T-helper 2 cell treated with Interferon-gamma antibody and Interleukin-4, amounts not matched to agents 5 μg/mL and 100 μg/mL, for 36 hours (primary cell): ENCODE results near the gene IDI1.
"Not testable (repeated sequence)": the region's sequence is repeated elsewhere in the genome, so short reads cannot be mapped to it uniquely, and the experiment has no call there.

Experiments
- DNase-seq: peaks from one replicate; pipeline ENCODE4 v3.0.0; 2021; ENCODE audit warnings: low spot score
- H3K27ac Mint-ChIP-seq: one replicate; pipeline ENCODE4 v1.8.0; 2021; ENCODE audit warnings: mild to moderate bottlenecking, mixed read lengths
- H3K27me3 Mint-ChIP-seq: one replicate; pipeline ENCODE4 v1.8.0; 2021; ENCODE audit warnings: low read depth, mixed read lengths
- H3K36me3 Mint-ChIP-seq: one replicate; pipeline ENCODE4 v1.8.0; 2021; ENCODE audit warnings: low read depth, mixed read lengths
- H3K4me1 Mint-ChIP-seq: one replicate; pipeline ENCODE4 v1.8.0; 2021; ENCODE audit warnings: low read depth, mixed read lengths
- H3K4me3 Mint-ChIP-seq: one replicate; pipeline ENCODE4 v1.8.0; 2022; ENCODE audit warnings: mild to moderate bottlenecking, moderate library complexity, mixed read lengths
- H3K9me3 Mint-ChIP-seq: one replicate; pipeline ENCODE4 v1.8.0; 2021; ENCODE audit warnings: mixed read lengths

The IDI1 gene

DNA sequence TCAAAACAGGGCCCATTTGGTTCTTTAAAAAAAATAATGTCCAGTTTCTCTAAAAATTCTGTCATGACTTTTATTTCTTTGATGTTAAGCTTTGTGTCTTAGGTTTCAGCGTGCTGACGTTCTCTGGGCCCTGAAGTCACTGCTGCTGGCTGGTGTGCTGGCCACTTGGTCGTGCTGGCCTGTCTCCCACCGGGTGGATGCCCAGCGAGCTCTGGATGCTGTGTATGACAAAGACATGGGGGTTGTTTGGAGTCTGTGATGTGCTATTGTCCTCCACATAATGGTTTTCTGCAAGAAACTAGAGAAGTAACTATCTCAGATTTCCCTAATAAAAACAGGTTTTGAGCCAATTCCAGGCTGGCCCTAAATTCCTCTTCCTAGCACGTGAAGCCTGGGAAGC is 13.7 kb downstream of the IDI1 start:
- Mint-ChIP-seq H3K9me3 (no peaks in the 10 kb centered on the region), H3K27me3 (no peaks in the 10 kb centered on the region), H3K4me1 (peaks cover 1% of the 10 kb centered on the region), H3K27ac (no peak overlapping the region), H3K4me3 (no peak overlapping the region), H3K36me3 (peaks cover 5% of the 10 kb centered on the region)
- DNase-seq = no peak

DNA sequence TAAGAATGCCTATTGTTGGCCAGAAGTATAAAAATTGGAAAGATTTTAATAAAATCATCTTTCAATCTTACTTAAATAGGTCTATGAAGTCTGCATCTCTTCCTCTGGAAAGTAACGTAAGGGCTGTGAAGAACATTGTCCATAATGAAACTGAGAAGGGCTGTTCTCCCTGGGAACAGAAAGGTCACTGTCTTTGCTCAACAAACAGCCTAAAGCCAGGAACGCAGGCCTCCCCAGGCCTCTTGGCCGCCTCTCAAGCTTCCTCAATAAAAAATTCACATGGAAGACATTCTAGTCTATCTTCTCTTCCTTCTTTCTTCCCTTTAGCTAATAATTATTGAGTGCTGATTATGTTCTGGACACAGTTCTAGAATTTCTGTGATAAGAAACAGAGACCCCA is 14.2 kb downstream of the IDI1 start:
- no peak overlapping the region for H3K27ac Mint-ChIP-seq
- peaks cover 1% of the 10 kb centered on the region for H3K4me1 Mint-ChIP-seq
- no peak overlapping the region for H3K4me3 Mint-ChIP-seq
- no peak for DNase-seq
- no peaks in the 10 kb centered on the region for H3K9me3 Mint-ChIP-seq
- H3K36me3 Mint-ChIP-seq = peaks cover 3% of the 10 kb centered on the region
- no peaks in the 10 kb centered on the region for H3K27me3 Mint-ChIP-seq

DNA sequence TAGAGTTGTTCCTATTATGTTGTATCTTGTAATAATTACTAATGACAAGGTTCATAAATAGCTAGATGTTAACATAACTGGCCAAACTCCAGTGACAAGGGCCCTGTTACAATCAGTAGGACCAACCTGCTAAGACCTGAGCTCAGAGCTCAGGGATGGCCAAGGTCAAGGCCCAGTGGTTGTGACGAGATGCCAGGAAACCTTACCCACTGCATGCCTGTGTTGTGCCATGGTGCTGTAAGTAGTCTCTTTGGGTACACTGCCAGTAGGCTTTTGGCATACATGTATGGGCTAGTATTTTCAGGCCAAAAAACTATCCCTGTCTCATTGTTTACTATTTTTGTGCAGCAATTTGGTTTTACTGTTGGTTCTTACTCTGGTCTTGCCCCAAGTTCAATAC is 15.3 kb downstream of the IDI1 start:
- peaks cover 1% of the 10 kb centered on the region for H3K4me1 Mint-ChIP-seq
- H3K4me3 Mint-ChIP-seq = no peak overlapping the region
- no peaks in the 10 kb centered on the region for H3K27me3 Mint-ChIP-seq
- peaks cover 3% of the 10 kb centered on the region for H3K36me3 Mint-ChIP-seq
- H3K9me3 Mint-ChIP-seq = no peaks in the 10 kb centered on the region
- DNase-seq = no peak
- no peak overlapping the region for H3K27ac Mint-ChIP-seq

DNA sequence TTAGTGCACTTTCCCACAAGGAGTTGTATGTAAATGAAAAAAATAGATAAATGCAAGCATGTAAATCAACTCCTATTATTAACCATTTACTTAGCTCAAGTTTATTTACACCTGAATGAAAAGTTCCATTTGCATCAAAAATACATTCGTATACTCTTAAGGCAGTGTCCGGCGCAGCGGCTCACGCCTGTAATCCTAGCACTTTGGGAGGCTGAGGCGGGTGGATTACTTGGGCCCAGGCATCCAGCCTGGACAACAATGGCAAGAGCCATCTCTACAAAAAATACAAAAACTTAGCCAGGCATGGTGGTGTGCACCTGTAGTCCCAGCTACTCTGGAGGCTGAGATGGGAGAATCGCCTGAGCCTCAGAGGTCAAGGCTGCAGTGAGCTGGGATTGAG is 19.1 kb downstream of the IDI1 start:
- H3K27me3 Mint-ChIP-seq = no peaks in the 10 kb centered on the region
- H3K9me3 Mint-ChIP-seq = no peaks in the 10 kb centered on the region
- peaks cover 2% of the 10 kb centered on the region for H3K36me3 Mint-ChIP-seq
- DNase-seq = no peak
- H3K27ac Mint-ChIP-seq = no peak overlapping the region
- no peaks in the 10 kb centered on the region for H3K4me1 Mint-ChIP-seq
- no peak overlapping the region for H3K4me3 Mint-ChIP-seq

DNA sequence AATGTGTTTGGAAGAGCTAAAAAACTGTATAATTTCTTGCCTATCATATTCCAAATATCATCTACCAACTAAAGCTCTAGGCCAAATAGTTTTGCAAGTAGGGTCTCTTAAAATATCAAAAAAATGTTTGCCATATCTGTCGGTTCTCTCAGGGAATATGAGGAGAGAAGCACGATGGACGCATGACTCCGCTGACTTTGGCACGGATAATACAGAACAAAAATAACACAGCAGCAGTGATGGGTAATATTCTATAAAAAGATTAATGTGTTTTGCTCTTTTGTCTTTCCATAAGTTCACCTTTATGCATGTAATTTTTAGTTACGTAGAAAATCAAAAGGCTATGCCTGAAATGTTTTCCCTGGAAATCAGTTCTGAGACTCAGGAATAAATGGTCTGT is 22.3 kb downstream of the IDI1 start:
- H3K27ac Mint-ChIP-seq = no peak overlapping the region
- no peaks in the 10 kb centered on the region for H3K27me3 Mint-ChIP-seq
- DNase-seq = no peak
- peaks cover 2% of the 10 kb centered on the region for H3K36me3 Mint-ChIP-seq
- no peak overlapping the region for H3K4me3 Mint-ChIP-seq
- H3K9me3 Mint-ChIP-seq = no peaks in the 10 kb centered on the region
- no peaks in the 10 kb centered on the region for H3K4me1 Mint-ChIP-seq

DNA sequence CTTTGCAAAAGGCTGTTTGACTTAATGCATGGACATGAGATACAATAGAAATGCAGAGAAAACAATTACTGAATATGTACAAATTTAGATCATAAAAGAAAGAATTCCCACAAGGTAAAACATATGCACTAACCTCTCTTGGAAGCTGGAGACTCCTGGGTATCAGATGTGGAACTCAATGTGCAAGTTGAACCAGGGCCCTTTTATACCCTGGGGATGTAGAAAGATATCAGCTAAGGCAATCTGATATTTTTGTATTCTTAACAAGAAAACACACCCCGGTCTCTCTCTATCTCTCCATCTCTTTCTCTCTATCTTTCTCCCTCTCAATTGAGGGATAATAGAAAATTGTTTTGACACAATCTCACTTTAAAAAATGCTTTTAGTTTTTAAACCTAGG is 23.2 kb downstream of the IDI1 start, which contains the start of gene IDI2:
Gene IDI2, minus strand, starts transcription at position 177 of the 400 bp plus-strand sequence. CDS start 1,136 bp downstream, outside the sequence.
- Mint-ChIP-seq H3K27ac (no peak within 1 kb of the TSS), H3K36me3 (peaks cover 3% of the 10 kb centered on the region), H3K9me3 (no peaks in the 10 kb centered on the region), H3K27me3 (no peaks in the 10 kb centered on the region), H3K4me1 (no peaks in the 10 kb centered on the region), H3K4me3 (no peak within 1 kb of the TSS)
- no peak for DNase-seq

DNA sequence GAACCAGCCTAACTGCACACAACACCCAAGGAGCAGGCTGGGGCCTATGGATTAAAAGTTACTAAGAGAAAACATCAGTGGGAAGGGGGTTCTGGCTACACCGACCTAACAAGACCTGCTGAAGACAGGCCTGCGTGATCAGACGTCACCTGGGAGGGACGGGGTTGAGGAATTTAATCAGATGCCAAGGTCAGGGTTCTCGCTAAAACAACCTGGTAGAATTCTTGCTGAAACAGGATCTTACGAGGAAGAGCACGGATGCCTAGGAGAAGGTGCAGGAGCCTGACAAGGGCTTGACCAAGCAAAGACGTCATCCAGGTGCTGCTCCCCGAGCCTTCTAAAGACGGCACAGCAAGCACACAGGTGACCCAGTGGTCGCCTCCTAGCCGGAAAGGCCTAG is 24.8 kb downstream of the IDI1 start:
- H3K4me1 Mint-ChIP-seq = no peaks in the 10 kb centered on the region
- H3K36me3 Mint-ChIP-seq = peaks cover 11% of the 10 kb centered on the region

DNA sequence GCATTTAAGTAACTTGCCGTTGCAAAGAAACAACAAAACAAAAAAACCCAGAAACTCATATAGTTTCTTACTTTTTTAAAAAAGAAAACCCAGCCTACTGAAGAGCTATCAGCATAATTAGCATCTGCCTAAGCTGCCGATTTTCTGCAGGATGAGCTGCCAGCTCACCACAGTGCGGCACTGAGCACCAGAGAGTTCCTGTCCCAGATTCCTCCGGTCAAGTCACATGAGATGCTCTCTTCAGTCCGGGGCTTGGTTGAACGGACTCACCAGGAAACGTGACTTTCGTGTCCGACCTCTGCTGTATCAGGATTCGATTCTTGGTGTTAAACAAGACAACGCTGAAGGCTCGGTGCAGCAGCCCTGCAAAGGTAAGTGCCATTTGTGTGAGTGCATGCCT is 26.5 kb downstream of the IDI1 start:
- H3K4me3 Mint-ChIP-seq = no peak overlapping the region
- no peaks in the 10 kb centered on the region for H3K27me3 Mint-ChIP-seq
- no peak overlapping the region for H3K27ac Mint-ChIP-seq
- DNase-seq = no peak
- no peaks in the 10 kb centered on the region for H3K9me3 Mint-ChIP-seq
- peaks cover 22% of the 10 kb centered on the region for H3K36me3 Mint-ChIP-seq
- no peaks in the 10 kb centered on the region for H3K4me1 Mint-ChIP-seq

More for the DNA sequence above, 24.8 kb downstream of the IDI1 start:
- Mint-ChIP-seq H3K27ac (no peak overlapping the region), H3K4me3 (no peak overlapping the region), H3K9me3 (no peaks in the 10 kb centered on the region), H3K27me3 (no peaks in the 10 kb centered on the region)
- DNase-seq = no peak

DNA sequence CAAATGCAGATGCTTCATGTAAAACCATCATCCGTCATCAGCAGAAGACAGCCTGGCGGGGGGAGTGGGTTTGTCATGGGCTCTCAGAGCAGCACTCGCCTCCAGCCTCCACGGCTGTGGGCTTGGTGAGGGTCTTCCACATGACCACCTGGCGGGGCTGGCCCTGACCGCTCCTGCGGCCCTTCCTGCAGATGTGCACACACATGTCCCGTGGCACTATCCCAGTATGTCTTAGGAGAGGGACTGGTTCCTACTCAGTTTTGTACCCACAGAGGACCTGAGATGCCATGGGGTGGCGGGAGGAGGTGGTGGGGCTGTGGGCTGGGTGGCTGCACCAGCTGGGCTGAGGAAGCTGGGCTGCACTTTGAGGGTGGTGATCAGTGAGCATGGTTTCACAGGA is 28.0 kb downstream of the IDI1 start:
- no peaks in the 10 kb centered on the region for H3K4me1 Mint-ChIP-seq
- no peaks in the 10 kb centered on the region for H3K27me3 Mint-ChIP-seq
- no peaks in the 10 kb centered on the region for H3K9me3 Mint-ChIP-seq
- DNase-seq = no peak
- peaks cover 31% of the 10 kb centered on the region for H3K36me3 Mint-ChIP-seq
- no peak overlapping the region for H3K4me3 Mint-ChIP-seq
- H3K27ac Mint-ChIP-seq = peak overlapping the region; percentile 41

DNA sequence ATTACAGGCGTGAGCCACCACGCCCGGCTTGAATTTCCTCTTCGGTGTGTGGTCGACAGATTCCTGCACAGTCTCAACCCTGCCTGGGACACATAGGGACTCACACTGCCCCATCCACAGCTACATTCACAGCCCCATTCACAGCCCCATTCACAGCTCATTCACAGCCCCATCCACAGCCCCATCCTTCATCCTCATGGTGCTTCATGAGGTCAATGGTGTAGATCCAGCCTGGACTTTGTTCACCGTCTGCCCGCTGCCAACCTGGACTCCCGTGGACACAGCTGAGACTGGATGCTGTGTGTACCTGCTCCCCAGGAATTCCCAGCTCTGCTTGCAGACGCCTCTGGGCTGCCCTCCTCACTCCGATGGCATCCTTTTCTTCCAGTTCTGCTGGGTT is 28.5 kb downstream of the IDI1 start:
- Mint-ChIP-seq H3K27me3 (no peaks in the 10 kb centered on the region), H3K4me1 (no peaks in the 10 kb centered on the region), H3K9me3 (no peaks in the 10 kb centered on the region), H3K4me3 (no peak overlapping the region), H3K27ac (no peak overlapping the region), H3K36me3 (peaks cover 33% of the 10 kb centered on the region)
- no peak for DNase-seq

DNA sequence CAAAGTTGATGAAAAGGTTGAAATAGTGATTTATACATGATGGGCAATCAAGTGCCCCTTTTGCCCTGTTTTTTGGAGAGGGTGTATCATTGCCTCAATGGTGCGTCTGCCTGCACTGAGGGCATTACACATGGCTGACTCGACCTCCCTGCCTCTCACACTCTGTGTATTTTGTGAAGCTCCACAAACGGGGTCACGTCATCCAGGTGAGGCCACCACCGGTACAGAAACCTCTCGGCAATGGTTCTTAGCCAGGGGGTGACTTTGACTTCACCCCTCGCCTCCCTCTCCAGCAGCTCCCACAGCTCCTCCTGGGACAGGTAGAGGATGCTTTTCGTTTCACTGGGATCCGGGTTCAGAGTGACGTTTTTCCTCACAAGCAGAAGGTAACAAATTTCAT is 29.6 kb downstream of the IDI1 start:
- Mint-ChIP-seq H3K9me3 (no peaks in the 10 kb centered on the region), H3K4me1 (no peaks in the 10 kb centered on the region), H3K4me3 (no peak overlapping the region), H3K36me3 (peaks cover 33% of the 10 kb centered on the region), H3K27ac (no peak overlapping the region), H3K27me3 (no peaks in the 10 kb centered on the region)
- no peak for DNase-seq

DNA sequence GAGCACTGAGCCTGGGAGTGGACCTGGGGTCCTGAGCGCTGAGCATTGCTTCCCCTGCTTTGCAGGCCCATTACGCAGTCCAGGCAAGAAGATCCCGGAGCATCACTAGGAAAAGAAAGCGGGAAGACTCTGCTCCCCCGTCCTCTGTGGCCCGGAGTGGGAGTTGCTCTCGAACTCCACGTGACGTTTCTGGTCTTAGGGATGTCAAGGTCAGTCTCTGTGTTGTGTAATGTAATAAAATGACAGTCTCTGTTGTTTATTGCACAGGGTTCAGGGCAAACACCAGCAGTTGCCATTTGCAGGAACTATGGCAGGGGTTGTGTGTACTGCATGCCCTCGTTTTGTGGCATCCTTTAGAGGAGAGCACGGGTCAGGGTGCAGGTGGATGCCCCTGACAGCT is 33.2 kb downstream of the IDI1 start:
- DNase-seq = no peak
- no peaks in the 10 kb centered on the region for H3K9me3 Mint-ChIP-seq
- no peak overlapping the region for H3K27ac Mint-ChIP-seq
- H3K4me3 Mint-ChIP-seq = no peak overlapping the region
- peaks cover 61% of the 10 kb centered on the region for H3K36me3 Mint-ChIP-seq
- no peaks in the 10 kb centered on the region for H3K4me1 Mint-ChIP-seq
- no peaks in the 10 kb centered on the region for H3K27me3 Mint-ChIP-seq

DNA sequence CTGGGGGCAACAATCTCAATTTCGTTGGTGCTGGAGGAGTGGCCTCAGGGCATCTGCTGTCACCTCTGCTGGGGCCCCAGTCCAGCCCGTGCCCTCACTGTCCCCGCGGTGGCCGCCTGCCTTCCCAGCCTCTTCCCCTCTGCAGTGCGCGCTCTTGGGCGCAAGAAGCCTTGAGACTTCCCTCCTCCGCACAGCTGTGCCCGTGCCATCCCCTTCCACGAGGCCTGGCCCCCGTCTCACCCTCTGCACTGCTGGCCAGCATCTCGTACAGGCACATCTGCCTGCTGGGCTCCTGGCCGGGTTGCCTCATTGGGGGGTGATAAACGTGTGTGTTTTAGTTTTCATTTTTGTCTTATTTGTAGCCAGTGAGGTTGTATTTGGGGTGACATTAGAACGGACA is 37.2 kb downstream of the IDI1 start:
- H3K4me3 Mint-ChIP-seq = no peak overlapping the region
- H3K27ac Mint-ChIP-seq = no peak overlapping the region
- H3K36me3 Mint-ChIP-seq = peaks cover 66% of the 10 kb centered on the region
- DNase-seq = no peak
- no peaks in the 10 kb centered on the region for H3K27me3 Mint-ChIP-seq
- H3K9me3 Mint-ChIP-seq = no peaks in the 10 kb centered on the region
- H3K4me1 Mint-ChIP-seq = peaks cover 5% of the 10 kb centered on the region

DNA sequence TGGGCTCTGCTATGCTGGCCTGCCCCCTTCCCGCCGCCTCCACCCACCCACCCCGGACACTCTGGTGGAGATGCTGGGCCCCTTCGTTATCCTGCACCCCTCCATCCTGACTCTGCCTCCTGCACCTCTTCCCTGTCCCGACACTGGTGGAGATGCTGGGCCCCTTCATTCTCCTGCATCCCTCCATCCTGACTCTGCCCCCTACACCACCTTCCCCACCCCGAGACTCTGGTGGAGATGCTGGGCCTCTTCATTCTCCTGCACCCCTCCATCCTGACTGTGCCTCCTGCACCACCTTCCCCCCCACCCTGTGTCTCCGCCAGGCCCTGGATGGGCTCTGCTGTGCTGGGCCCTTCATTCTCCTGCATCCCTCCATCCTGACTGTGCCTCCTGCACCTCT is 38.2 kb downstream of the IDI1 start:
- Mint-ChIP-seq H3K4me1 (peaks cover 5% of the 10 kb centered on the region), H3K36me3 (peaks cover 68% of the 10 kb centered on the region), H3K27me3 (no peaks in the 10 kb centered on the region), H3K9me3 (no peaks in the 10 kb centered on the region), H3K27ac (peak overlapping the region; percentile 37), H3K4me3 (no peak overlapping the region)
- DNase-seq = no peak

DNA sequence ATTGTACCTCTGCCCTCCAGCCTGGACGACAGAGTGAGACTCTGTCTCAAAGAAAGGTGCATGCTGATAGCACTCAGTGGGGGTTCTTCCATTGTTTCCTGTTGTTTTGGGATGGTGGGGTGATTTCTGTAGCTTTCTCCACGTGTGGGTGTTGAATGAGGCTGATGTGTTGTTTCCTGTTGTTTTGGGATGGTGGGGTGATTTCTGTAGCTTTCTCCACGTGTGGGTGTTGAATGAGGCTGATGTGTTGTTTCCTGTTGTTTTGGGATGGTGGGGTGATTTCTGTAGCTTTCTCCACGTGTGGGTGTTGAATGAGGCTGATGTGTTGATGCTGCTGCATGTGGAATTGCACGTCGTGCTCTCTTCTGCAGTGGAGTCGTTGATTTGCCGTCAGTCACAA is 39.0 kb downstream of the IDI1 start:
- not testable (repeated sequence) for H3K27me3 Mint-ChIP-seq, H3K4me1 Mint-ChIP-seq, H3K4me3 Mint-ChIP-seq, H3K9me3 Mint-ChIP-seq
- DNase-seq = peak; percentile 27
- H3K27ac Mint-ChIP-seq = peak overlapping the region; percentile 60
- peaks cover 71% of the 10 kb centered on the region for H3K36me3 Mint-ChIP-seq
